ENCODE data around the gene GAREM1. TPM values are rescaled to one million over a fixed set of nuclear protein-coding genes. Genes with fewer than 3 reads are reported as not detected.

GAREM1 gene
- total RNA-seq, 2 donors from 2014 or later, result 15.3 to 20.1 TPM

- DNase-seq, result peak; percentile 57
- intact Hi-C loops (cut with DNase I), result no loop called here
- Histone ChIP-seq H3K36me3 (no peaks in the 10 kb centered on the region), H3K27me3 (no peaks in the 10 kb centered on the region), H3K9ac (ENCODE audit: low read depth in 2 of 2, low read length in 2 of 2) (no peak overlapping the region), H3K27ac (no peak overlapping the region), H3K9me3 (no peaks in the 10 kb centered on the region), H3K4me3 (no peak overlapping the region), H3K4me1 (peaks cover 5% of the 10 kb centered on the region)
- no peak for TF ChIP-seq CTCF (IDR thresholded peaks at IDR 0.05)
Measured at GRCh38 chr18:32280188-32280783, 190.4 kb downstream of the GAREM1 start.

DNA sequence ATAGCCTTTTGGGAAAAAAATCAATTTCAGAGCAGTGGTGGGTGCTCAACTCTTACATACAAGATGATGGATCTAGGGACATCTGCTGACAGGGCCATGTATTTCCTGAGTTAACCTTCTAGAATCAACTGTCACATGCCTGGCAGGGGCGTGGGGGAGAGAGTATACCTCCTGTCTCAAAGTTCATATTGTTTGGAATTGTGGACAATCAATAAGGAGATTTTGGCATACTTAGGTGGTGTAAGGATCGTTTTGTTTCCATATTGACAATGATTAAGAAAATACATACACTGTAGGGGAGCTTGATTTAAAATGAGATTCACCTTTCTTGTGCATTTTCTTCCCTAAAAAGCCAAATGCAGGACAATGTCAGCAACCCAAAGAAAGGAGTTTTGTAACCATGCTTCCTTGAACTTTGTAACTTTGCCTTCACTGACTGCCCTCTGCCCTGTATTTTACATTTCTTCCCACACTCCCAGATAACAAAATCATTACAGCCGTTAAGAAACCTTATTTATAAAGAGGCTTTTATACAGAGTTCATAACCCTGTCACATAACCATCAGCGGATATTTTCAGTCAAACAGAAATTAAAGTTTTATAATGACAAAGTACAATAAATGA, 192.4 kb downstream of the GAREM1 start:
- H3K9ac ChIP-seq (ENCODE audit: low read depth in 2 of 2, low read length in 2 of 2), result peak overlapping the region in 1 of 2 donors; percentile 43
- no peak overlapping the region for H3K27ac ChIP-seq
- H3K27me3 ChIP-seq, result no peaks in the 10 kb centered on the region
- intact Hi-C loops (cut with DNase I), result no loop called here
- no peaks in the 10 kb centered on the region for H3K36me3 ChIP-seq
- H3K4me3 ChIP-seq, result no peak overlapping the region
- H3K9me3 ChIP-seq, result no peaks in the 10 kb centered on the region
- H3K4me1 ChIP-seq, result peaks cover 5% of the 10 kb centered on the region
- DNase-seq, result peak; percentile 60
- TF ChIP-seq CTCF (IDR thresholded peaks at IDR 0.05), result no peak

DNA sequence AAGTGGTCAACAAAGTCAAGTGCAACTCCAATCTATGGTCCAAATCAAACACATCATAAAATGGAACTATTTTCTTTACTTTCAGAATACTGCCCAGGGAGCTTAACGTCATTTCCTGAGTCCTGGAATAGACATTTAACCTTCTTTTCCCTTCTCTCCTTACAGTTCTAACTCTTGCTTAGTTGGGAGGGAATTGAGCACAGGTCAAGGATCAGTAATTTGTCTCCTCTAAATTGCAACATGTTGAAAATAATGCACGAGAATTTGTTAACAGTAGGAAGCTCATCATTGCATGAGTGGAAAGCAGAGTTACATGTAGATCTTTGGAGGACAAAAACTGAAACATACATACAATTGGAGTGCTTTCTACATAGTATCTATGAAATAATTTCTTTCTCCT, 193.1 kb downstream of the GAREM1 start:
- intact Hi-C loops (cut with DNase I), result no loop called here
- H3K9me3 ChIP-seq, result no peaks in the 10 kb centered on the region
- H3K4me1 ChIP-seq, result peaks cover 5% of the 10 kb centered on the region
- H3K27ac ChIP-seq, result no peak overlapping the region
- no peak for TF ChIP-seq CTCF (IDR thresholded peaks at IDR 0.05)
- H3K27me3 ChIP-seq, result no peaks in the 10 kb centered on the region
- no peak for DNase-seq
- no peak overlapping the region for H3K4me3 ChIP-seq
- H3K9ac ChIP-seq (ENCODE audit: low read depth in 2 of 2, low read length in 2 of 2), result no peak overlapping the region
- H3K36me3 ChIP-seq, result no peaks in the 10 kb centered on the region

- TF ChIP-seq CTCF (IDR thresholded peaks at IDR 0.05), result no peak
- intact Hi-C loops (cut with DNase I), result no loop called here
- DNase-seq, result no peak
- no peak overlapping the region for H3K9ac ChIP-seq (ENCODE audit: low read depth in 2 of 2, low read length in 2 of 2)
- H3K4me3 ChIP-seq, result no peak overlapping the region
- no peaks in the 10 kb centered on the region for H3K36me3 ChIP-seq
- no peaks in the 10 kb centered on the region for H3K27me3 ChIP-seq
- H3K9me3 ChIP-seq, result no peaks in the 10 kb centered on the region
- H3K27ac ChIP-seq, result no peak overlapping the region
- peaks cover 5% of the 10 kb centered on the region for H3K4me1 ChIP-seq
Measured at GRCh38 chr18:32276906-32277305, 193.8 kb downstream of the GAREM1 start.

DNA sequence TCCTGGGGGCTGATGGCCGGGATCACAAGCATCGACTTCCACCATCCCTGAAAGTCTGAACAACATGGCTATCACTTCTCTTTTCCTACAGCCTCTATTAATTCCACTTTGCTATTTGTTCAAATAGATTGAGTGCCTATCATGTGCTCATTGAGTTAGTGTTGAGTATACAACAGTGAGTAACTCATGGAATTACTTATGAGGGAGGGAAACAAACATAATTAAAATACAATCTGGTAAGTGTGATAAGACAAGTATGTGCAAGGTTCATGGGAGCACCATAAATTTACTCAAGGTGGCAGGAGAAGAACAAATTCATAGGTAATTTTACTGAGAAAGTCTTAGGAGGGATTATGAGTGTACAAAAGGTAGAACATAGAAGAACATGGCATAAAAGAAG, 194.4 kb downstream of the GAREM1 start:
- no peaks in the 10 kb centered on the region for H3K27me3 ChIP-seq
- H3K9ac ChIP-seq (ENCODE audit: low read depth in 2 of 2, low read length in 2 of 2), result no peak overlapping the region
- no peak overlapping the region for H3K27ac ChIP-seq
- no peak for DNase-seq
- H3K36me3 ChIP-seq, result no peaks in the 10 kb centered on the region
- no peak for TF ChIP-seq CTCF (IDR thresholded peaks at IDR 0.05)
- no peaks in the 10 kb centered on the region for H3K9me3 ChIP-seq
- intact Hi-C loops (cut with DNase I), result no loop called here
- peaks cover 5% of the 10 kb centered on the region for H3K4me1 ChIP-seq
- H3K4me3 ChIP-seq, result no peak overlapping the region
